HG02870 (cell line): ENCODE measurements around the gene RIN2.
"Not testable (repeated sequence)": the region's sequence is repeated elsewhere in the genome, so short reads cannot be mapped to it uniquely, and the experiment has no call there.

ENCODE experiments used
- ATAC-seq: cut with Tn5 transposase; IDR thresholded peaks from one replicate; pipeline ENCODE4 v1.9.1; 2021; ENCODE audit warnings: mild to moderate bottlenecking, moderate library complexity; ENCODE audit not compliant: unreplicated experiment

The RIN2 gene

DNA sequence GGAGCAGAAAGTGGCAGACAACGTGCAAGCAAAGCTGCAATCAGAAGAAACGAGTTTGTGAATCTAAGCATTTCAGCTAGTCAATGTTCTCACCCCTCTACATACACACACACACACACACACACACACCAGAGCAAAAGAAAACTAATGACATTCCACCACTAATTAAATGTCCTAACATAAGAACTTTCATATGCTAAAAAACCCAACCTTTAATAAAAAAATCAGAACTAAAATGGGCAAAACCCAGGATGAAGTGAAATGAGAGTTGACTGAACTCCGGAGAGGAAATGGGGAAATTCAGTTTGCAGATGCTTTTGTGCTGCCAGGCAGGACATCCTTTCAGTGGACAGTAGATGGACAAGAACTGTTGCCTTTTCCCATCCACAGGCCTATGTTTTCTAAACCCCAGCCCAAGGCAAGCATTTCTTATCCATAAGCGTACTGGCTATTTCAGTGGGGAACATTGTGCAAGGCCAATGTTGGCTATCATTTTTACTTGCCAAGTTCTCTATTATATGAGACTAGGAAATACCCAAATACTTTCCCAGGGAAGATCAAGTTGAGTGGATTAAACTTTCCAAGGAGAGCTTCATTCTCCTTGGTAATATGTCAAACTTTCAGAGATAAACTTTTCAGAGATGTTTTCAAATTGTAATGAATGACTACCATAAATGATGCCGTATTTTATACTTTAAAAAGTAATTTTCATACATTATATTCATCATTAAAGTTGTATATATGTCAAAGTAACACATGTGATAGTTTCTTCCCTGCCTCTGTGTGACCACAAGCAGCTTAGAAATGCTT, 27.3 kb downstream of the RIN2 start:
- ATAC-seq, result no peak

DNA sequence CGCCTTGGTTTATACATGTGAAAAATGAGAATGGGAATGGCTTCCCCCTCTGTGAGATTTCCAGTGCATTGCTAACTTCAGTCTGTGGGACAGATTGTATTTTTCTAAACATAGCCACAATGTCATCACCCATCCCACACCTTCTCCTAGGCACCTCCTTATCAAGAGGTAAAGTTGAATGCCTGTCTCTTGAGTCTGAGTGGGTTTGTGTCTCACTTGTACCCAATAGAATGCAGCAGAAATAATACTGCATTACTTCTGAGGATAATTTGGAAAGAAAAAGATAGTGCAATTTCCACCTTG, 27.9 kb downstream of the RIN2 start:
- ATAC-seq, result no peak

- no peak for ATAC-seq
Measured at GRCh38 chr20:19786311-19786710, 28.3 kb downstream of the RIN2 start.

- no peak for ATAC-seq
Measured at GRCh38 chr20:19787366-19787765, 29.3 kb downstream of the RIN2 start.

GRCh38 chr20:19789009-19789408, 31.0 kb downstream of the RIN2 start:
- no peak for ATAC-seq

DNA sequence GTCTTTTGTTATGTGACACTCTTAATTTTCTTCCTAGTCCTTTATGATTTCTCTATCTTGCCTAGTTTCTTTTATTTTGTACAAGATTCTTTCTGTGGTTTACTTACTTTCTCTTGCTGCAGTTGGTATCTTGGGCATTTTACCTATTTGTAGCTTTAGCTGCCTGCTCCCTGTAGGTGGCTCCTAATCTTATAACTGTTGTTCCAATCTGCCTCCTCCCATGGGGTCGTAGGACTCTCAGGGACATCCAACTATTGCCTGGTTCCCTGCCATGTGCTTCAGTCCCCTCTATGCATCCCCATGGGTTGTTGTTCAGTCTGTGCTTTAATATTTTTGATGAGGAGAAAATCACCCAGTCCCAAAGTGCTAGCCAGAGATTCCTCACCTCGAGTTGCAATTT, 31.4 kb downstream of the RIN2 start:
- ATAC-seq, result no peak

DNA sequence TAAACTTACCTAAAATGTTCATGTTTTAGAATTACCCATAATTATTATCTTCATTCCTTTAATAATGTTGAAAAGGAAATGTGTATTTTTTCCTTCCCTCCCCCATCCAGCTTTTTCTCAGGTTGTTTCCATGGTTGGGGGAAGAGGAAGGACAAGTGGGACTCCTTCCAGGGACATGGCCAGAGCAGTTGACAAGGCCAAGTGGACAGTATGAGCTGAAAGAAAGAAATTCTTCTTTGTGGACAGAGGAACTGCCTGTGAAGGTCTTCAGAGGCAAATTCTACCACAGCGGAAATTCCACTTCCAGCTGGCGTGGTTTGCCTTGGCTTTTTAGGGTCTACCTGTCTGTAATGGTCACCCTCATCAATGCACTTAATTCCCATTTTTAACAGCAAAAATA, 33.8 kb downstream of the RIN2 start:
- ATAC-seq, result no peak

GRCh38 chr20:19793716-19794115, 35.7 kb downstream of the RIN2 start:
- ATAC-seq, result no peak

- no peak for ATAC-seq
Measured at GRCh38 chr20:19794941-19795340, 36.9 kb downstream of the RIN2 start.

DNA sequence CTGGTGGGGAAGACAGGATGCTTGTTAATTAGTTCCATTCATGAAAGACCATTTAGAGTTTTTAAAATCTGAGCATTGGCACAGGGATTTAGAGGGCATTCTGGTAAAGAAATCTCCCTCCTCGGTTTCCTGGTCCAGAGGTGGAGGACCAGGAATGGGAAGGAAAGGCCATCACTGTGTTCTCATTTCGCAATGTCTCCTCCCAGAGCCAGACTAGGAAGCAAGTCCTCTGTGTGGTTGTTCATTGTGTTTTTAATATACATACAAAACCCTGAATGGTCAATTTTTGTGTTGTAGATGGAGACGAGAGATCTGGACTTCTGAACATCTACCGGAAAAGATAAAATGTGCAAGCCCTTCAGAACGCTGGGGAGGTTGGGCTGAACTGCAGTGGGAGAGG, 41.3 kb downstream of the RIN2 start:
- ATAC-seq, result no peak

DNA sequence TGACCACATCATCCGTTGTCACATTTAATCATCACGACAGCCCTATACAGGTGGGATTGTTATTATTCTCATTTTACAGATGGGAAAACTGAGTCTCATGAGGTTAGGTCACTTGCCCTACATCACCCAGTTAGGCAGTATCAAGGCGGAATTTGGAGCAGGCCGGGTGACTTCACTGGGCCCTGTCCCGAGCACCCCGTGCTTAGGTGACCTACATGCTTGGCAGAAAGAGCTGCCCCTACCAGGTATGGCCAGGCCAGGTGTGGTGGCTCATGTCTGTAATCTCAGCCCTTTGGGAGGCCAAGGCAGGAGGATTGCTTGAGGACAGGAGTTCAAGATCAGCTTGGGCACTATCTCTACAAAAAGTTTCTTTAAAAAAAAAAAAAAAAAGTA, 44.0 kb downstream of the RIN2 start:
- ATAC-seq, result no peak

- no peak for ATAC-seq
Measured at GRCh38 chr20:19802492-19803158, 44.6 kb downstream of the RIN2 start.

DNA sequence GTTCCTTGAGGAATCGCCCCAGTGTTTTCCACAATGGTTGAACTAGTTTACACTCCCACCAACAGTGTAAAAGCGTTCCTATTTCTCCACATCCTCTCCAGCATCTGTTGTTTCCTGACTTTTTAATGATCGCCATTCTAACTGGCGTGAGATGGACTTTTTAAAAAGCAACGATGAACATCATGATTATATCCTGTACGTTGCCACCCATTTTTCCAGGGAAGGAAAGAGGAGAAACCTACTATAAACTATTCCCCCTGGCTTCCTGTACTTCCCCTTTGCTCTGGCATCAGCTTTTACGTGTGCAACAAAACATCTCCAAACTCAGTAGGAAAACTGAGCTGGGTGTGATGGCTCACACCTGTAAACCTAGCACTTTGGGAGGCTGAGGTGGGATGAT, 48.2 kb downstream of the RIN2 start:
- not testable (repeated sequence) for ATAC-seq

GRCh38 chr20:19806806-19807190, 48.7 kb downstream of the RIN2 start:
- ATAC-seq, result no peak

DNA sequence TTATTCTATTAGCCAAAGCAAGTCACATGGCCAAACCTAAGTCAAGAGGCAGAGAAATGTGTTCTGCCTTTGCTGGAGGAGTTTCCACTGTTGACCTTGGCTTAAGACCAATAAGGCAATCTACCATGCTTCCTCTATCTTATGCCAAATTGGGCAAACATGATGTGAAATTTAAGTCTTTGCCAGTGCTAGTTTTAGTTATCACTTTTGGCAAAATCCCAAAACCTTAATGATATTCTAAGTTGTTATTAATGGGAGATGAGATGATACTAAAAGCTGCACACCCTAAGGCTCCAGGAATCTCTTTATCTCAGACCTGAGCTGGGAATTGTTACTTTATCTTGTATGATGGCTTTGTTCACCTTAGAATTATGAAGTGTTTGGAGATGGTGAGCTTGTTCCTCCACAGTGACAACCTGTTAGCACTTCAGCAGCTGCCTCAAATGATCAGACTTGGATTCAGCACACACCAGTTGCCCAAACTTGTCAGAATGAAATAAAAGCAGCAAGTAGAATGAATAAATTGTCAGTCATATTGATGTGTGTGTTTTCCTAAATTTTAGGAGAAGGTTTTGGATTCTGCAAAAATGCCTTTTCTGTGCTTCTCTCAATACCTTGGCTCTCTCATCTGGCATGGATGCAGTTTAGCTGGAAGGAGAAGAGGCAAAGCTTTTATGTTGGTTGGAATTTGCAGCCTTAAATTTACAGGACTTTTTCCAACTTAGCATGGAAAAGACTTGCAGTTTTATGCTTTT, 49.3 kb downstream of the RIN2 start:
- no peak for ATAC-seq
